Peyer's patch (tissue), 4 donors: Measurements from ENCODE around the gene CA14.

ENCODE experiments used
- POLR2A ChIP-seq, 2 donors: fragments of 450-650 bp; IDR thresholded peaks; one replicate each; pipeline ENCODE4 v1.5.1; 2017; ENCODE audit warnings: antibody characterized with exemption in 2 of 2, mild to moderate bottlenecking in 2 of 2, moderate library complexity in 2 of 2
- TF ChIP-seq, protein P1 (sequence below), 6 experiments: fragments of 450-650 bp in 4 of 6; fragments of 200-600 bp in 2 of 6; sonication (generic) in 1 of 6; IDR thresholded peaks; one replicate each; pipeline ENCODE4 v1.5.1; 2017 to 2019; ENCODE audit warnings: antibody characterized with exemption in 6 of 6, mild to moderate bottlenecking in 3 of 6, moderate library complexity in 1 of 6

DNA sequence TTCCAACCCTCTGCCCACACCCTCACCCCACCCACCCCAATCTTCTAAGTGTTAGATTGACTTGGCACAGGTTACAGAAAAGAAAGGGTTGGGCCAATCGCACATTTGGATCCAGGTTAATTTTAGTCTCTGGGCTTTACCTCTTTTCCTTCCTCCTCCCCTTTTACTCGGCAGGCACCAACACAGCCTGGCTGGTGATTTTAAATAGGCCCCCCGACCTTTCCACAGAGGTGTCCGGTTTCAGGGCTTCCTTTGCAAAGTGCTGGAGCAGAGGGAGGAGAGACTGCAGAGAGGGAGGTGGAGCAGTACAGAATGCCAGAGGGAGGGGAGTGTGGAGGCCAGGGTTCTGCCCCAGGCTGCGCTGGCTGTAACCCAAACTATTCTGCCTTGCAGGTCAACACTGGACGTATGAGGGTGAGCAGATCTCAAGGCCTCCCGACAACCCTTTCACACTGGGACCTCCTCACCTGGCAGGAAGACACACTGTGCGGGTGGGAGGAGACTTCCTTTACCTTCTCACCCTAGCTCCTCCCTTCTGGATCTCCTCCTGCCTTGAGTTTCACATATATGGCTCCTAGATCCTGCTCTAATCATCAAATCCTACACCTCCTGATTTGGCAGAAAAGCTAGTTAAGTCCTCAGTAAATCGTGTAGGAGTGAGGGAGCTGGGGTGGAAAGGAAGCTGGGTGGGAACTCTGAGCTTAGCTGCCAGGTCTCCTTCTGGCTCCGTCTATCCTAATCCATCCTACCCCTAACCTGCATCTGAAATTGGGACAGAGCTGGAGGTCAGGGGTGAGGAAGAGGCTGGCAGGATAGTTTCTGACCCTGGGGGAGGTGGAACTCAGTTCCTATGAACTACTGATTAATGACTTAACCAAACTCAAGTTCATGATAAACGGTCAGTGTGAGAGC, 2.4 kb downstream of the CA14 start:
- no peak for TF ChIP-seq POLR2A (IDR thresholded peaks at IDR 0.05)
- TF ChIP-seq, protein P1, sequence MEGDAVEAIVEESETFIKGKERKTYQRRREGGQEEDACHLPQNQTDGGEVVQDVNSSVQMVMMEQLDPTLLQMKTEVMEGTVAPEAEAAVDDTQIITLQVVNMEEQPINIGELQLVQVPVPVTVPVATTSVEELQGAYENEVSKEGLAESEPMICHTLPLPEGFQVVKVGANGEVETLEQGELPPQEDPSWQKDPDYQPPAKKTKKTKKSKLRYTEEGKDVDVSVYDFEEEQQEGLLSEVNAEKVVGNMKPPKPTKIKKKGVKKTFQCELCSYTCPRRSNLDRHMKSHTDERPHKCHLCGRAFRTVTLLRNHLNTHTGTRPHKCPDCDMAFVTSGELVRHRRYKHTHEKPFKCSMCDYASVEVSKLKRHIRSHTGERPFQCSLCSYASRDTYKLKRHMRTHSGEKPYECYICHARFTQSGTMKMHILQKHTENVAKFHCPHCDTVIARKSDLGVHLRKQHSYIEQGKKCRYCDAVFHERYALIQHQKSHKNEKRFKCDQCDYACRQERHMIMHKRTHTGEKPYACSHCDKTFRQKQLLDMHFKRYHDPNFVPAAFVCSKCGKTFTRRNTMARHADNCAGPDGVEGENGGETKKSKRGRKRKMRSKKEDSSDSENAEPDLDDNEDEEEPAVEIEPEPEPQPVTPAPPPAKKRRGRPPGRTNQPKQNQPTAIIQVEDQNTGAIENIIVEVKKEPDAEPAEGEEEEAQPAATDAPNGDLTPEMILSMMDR (IDR thresholded peaks at IDR 0.05) = no peak
